Activated CD8-positive, alpha-beta memory T cell treated with anti-CD3 and anti-CD28 coated beads, Interleukin-2, amount 50 U/mL, for 48 hours (primary cell): Measurements from ENCODE around the gene MORC3.
"Not testable (repeated sequence)": the region's sequence is repeated elsewhere in the genome, so short reads cannot be mapped to it uniquely, and the experiment has no call there.

Experiments
- DNase-seq: peaks from one replicate; pipeline ENCODE4 v3.0.0-alpha.2; 2020

MORC3 gene, protein sequence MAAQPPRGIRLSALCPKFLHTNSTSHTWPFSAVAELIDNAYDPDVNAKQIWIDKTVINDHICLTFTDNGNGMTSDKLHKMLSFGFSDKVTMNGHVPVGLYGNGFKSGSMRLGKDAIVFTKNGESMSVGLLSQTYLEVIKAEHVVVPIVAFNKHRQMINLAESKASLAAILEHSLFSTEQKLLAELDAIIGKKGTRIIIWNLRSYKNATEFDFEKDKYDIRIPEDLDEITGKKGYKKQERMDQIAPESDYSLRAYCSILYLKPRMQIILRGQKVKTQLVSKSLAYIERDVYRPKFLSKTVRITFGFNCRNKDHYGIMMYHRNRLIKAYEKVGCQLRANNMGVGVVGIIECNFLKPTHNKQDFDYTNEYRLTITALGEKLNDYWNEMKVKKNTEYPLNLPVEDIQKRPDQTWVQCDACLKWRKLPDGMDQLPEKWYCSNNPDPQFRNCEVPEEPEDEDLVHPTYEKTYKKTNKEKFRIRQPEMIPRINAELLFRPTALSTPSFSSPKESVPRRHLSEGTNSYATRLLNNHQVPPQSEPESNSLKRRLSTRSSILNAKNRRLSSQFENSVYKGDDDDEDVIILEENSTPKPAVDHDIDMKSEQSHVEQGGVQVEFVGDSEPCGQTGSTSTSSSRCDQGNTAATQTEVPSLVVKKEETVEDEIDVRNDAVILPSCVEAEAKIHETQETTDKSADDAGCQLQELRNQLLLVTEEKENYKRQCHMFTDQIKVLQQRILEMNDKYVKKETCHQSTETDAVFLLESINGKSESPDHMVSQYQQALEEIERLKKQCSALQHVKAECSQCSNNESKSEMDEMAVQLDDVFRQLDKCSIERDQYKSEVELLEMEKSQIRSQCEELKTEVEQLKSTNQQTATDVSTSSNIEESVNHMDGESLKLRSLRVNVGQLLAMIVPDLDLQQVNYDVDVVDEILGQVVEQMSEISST

DNA sequence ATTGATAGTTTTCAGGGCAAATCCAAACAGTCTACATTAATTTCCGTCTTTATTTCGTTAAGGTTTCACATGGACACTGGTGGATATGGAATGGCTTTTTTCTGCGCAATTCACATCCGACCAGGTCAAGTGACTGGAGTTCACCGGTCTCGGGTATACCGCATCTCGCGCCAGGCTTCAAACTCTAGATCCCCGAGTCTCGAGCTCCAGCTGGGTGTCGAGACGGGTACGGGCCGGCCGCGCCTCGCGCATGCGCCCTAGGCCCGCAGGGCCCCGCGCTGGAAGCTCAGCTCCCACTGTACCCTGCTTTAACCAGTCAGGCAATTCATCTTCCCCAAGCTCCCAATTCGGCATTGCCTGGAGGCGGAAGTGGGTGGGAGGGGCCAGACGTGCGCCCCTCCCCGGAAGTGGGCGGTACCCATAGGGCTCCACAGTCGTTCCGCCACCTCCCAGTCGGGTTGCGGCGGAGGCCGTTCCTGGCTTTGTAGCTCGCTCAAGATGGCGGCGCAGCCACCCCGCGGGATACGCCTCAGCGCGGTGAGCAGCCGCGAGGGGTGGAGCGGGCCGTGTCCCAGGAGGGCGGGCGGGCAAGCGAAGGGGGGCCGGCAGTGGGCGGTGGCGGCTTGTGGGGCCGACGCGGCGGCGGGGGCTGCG lies at the start of gene MORC3:
TSS of gene MORC3 (plus strand) at position 431 of the 654 bp plus-strand sequence. CDS start at position 499, 68 bp downstream.
- DNase-seq = peak; percentile 99

DNA sequence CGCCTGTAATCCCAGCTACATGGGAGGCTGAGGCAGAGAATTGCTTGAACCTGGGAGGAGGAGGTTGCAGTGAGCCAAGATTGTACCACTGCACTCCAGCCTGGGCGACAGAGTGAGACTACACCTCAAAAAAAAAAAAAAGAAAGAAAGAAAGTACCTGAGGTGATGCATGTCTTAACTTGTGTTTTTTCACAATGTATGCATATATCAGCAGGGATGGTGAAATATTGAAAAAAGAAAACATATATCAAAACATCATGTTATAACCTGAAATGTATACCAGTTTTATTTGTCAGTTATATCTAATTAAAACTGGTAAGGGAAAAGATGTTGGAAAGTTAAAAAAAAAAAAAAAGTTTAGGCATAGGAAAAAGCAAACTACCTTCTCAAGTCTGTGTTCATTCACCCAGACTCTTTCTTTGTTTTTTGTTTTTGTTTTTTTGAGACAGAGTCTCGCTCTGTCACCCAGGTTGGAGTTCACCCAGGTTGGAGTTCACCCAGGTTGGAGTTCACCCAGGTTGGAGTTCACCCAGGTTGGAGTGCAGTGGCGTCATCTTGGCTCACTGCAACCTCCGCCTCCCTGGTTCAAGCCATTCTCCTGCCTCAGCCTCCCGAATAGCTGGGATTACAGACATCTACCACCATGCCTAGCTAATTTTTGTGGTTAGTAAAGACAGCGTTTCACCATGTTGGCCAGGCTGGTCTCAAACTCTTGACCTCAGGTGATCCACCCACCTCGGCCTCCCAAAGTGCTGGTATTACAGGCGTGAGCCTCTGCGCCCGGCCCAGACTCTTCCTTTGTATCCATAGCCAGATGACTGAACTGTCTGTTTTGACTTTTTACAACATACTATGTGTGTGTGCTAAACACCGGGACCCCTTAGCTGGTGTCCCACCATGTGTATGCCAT lies 49.0 kb upstream of the MORC3 start:
- not testable (repeated sequence) for DNase-seq

DNA sequence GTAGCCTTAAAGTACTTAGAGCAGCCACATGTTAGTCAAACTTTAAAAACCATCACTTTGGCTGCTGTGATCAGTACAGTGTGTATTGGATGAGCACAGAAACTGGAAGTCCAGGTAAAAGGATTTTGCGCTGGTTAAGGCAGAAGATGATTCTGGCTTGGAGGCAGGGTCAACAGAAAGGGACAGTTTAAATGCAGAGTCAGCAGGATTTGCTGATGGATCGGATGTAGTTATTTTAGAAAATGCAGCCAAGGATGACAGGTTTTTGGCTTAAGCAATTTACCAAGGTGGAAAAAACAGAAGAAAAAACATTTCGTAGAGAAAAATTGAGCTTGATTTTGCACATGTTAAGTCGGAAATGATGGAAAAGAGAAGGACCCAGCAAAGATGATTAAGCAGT lies 45.9 kb upstream of the MORC3 start:
- no peak for DNase-seq

DNA sequence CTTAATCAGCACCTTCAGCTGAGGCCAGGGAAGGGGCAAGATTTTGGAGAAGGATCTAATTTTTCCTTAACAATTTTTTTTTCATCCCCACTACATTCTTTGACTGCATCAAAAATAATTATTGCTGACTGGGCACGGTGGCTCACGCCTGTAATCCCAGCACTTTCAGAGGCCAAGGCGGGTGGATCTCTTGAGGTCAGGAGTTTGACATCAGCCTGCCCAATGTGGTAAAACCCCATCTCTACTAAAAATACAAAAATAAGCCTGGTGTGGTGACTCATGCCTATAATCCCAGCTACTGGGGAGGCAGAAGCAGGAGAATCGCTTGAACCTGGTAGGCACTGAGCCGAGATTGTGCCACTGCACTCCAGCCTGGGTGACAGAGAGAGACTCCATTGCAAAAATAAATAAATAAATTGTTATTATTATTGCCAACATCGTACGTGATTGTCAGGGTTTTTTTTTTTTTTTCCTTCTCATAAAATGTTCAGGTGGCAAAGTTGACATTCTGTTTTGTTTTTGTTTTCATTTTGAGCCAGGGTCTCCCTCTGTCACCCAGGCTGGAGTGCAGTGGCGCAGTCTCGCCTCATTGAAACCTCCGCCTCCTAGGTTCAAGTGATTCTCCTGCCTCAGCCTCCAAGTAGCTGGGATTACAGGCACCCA lies 37.3 kb upstream of the MORC3 start:
- DNase-seq = no peak

DNA sequence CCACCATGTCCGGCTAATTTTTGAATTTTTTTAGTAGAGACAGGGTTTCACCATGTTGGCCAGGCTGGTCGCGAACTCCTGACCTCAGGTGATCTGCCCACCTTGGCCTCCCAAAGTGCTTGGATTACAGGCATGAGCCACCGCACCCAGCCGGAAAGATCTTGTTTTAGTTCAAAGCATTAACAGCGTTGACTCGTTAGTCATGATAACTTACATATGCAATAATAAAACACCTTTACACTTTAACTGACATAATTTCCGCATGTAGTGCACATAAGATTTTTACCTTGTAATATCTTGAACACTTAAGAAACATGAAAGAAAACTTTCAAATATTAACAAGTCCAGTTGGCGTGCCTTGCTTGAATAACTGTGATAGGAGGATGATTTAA lies 36.8 kb upstream of the MORC3 start:
- DNase-seq = not testable (repeated sequence)

DNA sequence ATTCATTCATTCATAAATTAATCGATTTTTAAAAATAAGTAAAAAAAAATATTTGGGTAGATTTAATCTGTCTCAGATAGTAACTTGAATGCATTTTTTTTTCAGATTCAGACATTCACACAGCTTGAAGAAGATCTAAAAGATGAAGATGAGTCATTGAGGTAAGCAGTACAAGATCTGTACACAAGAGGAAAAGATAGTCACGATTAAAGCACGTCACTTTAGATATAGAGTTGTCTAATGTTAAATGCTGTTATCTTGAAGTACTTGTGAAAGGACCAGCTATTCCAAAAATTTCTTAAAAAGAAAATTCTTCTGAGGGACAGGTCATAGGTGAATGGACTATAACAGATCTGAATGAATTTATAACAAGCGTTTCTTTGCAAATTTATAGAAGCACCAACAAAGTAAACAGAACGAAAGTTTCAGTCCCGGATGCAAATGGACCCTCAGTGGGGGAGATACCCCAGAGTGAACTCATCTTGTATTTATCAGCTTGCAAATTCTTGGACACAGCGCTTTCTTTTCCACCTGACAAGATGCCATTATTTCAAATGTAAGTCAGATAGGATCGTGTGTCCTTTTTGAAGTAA lies 31.2 kb upstream of the MORC3 start:
- no peak for DNase-seq

DNA sequence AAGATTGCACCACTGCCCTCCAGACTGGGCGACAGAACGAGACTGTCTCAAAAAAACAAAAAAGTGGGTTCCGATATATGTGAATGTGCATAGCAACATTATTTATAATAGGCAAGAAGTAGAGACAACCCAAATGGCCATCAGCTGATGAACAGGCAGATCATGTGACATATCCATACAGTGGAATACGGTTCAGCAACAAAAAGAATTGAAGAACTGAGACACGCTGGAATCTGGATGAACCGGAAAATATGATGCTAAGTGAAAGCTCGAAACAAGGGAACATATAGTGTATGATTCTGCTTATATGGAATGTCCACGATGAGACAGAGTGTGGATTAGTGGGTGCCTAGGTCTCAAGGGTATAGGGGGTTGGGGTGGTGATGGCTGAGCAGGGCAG lies 28.5 kb upstream of the MORC3 start:
- no peak for DNase-seq

DNA sequence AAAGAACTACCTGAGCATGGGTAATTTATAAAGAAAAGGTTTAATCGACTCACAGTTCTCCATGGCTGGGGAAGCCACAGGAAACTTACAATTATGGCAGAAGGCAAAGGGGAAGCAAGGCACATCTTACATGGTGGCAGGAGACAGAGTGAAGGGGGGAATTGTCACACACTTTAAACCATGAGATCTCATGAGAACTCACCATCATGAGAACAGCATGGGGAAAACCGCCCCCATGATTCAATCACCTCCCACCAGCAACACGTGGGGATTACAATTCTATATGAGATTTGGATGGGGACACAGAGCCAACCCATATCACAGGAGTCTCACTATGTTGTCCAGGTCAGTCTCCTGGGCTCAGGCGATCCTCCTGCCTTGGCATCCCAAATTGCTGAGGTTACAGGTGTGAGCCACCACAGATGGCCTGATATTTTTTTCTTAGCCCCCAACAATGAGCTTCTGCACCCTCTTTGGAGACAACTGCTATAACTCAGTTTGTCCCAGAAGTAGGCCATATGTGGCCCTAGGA lies 22.5 kb upstream of the MORC3 start:
- no peak for DNase-seq

DNA sequence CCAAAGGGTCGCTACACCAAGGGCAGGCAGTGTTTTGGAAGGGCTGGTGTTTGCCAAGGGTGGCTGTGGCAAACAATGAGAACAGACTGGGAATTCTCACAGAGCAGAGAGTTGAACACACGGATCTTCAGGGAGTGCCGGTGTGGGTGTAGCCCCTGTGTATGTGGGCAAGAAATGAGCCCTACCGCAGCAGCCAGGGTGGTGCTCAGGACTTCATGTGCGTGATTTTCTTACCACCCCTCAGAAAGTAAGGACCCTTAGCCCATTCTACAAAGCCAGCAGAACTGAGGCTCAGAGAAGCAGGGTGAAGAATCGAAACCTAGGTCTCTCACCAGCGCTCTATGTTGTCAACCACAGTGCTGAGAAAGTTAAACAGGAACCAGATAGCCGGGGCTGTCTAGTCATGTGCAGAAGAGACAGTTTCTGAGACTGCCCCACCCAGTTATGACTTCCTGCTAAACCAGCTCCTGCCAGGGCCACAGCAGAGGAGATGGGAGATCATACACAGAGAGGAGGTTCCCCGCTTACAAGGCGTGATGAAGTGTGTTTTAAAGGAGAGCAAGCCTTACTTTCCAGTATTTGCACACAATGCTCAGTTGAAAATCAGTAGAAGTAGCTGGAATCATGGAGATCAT lies 21.9 kb upstream of the MORC3 start:
- peak; percentile 75 for DNase-seq

DNA sequence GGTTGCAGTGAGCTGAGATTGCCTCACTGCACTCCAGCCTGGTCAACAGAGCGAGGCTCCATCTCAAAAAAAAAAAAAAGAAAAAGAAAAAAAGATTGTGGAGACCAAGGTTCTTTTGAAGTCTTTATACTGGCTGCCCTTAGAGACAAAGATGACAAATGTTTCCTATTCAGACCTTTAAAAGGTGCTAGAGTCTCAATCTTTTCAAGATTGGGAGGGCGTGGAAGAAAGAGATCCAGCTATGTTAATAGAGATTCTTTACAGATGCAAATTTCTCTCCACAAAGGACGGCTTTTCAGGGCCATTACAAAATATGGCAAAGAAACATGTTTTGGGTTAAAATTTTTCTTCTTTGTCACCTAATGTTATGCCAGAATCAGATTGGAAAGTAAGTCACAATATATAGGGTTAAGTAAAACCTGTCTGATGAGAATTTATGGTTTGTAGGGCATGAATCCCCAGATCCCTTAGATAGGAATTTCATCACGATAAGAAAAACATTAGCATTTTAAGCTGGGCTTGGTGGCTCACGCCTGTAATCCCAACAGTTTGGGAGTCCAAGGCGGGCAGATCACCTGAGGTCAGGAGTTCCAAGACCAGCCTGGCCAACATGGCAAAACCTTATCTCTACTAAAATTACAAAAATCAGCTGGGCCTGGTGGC lies 13.0 kb upstream of the MORC3 start:
- DNase-seq = no peak

DNA sequence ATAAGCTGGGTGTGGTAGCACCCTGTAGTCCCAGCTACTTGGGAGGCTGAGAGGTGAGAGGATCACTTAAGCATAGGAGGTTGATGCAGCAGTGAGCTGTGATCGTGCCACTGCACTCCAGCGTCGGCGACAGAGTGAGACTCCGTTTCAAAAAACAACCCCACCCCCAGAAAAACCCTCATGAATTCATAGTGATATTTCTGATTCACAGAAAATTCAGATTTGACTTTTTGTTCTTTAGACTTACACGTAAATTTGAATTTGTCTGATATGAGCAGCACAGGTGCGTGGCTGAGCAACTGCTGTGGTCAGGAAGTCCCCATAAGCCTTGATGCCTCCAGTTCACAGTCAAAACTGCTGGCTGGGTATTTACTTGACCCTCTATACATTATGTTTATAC lies 10.0 kb upstream of the MORC3 start:
- no peak for DNase-seq

DNA sequence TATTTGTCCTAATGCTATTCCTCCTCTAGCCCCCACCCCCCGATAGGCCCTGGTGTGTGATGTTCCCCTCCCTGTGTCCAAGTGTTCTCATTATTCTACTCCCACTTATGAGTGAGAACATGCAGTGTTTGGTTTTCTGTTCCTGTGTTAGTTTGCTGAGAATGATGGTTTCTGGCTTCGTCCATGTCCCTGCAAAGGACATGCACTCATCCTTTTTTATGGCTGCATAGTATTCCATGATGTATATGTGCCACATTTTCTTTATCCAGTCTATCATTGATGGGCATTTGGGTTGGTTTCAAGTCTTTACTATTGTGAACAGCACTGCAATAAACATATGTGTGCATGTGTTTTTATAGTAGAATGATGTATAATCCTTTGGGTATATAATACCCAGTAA lies 6.6 kb upstream of the MORC3 start:
- DNase-seq = not testable (repeated sequence)

DNA sequence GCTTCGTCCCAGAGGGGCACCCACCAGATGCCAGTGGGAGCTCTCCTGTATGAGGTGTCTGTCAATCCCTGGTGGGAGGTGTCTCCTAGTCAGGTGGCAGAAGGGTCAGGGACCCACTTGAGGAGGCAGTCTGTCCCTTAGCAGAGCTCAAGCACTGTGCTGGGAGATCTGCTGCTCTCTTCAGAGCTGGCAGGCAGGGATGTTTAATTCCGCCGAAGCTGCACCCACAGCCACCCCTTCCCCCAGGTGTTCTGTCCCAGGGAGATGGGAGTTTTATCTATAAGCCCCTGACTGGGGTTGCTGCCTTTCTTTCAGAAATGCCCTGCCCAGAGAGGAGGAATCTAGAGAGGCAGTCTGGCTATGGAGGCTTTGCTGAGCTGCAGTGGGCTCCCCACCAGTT lies 4.0 kb upstream of the MORC3 start:
- not testable (repeated sequence) for DNase-seq

DNA sequence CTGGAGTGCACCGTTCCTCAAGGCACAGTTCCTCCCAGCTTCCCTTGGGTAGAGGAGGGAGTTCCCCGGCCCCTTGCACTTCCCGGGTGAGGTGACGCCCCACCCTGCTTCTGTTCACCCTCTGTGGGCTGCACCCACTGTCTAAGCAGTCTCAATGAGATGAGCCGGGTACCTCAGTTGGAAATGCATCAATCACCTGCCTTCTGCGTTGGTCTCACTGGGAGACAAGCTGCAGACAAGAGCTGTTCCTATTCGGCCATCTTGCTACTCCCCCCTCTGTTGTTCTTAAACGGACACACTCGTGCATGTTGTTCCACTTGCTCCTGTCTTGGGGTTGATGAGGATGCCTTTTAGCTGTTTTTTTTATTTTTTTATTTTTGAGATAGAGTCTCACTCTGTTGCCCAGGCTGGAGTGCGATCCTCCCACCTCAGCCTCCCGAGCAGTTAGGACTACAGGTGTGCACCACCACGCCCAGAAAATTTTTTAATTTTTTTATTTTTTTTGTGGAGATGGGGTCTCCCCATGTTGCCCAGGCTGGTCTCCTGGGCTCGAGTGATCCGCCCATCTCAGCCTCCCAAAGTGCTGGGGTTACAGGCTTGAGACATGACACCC lies 3.0 kb upstream of the MORC3 start:
- DNase-seq = no peak

DNA sequence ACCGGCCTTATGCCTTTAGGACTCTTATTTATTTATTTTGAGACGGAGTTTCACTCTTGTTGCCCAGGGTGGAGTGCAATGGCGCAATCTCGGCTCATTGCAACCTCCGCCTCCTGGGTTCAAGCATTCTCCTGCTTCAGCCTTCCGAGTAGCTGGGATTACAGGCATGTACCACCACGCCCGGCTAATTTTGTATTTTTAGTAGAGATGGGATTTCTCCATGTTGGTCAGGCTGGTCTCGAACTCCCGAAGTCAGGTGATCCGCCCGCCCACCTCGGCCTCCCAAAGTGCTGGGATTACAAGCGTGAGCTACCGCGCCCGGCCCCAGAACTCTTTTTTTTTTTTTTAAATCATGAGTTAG lies 611 bp upstream of the MORC3 start:
- DNase-seq = not testable (repeated sequence)

DNA sequence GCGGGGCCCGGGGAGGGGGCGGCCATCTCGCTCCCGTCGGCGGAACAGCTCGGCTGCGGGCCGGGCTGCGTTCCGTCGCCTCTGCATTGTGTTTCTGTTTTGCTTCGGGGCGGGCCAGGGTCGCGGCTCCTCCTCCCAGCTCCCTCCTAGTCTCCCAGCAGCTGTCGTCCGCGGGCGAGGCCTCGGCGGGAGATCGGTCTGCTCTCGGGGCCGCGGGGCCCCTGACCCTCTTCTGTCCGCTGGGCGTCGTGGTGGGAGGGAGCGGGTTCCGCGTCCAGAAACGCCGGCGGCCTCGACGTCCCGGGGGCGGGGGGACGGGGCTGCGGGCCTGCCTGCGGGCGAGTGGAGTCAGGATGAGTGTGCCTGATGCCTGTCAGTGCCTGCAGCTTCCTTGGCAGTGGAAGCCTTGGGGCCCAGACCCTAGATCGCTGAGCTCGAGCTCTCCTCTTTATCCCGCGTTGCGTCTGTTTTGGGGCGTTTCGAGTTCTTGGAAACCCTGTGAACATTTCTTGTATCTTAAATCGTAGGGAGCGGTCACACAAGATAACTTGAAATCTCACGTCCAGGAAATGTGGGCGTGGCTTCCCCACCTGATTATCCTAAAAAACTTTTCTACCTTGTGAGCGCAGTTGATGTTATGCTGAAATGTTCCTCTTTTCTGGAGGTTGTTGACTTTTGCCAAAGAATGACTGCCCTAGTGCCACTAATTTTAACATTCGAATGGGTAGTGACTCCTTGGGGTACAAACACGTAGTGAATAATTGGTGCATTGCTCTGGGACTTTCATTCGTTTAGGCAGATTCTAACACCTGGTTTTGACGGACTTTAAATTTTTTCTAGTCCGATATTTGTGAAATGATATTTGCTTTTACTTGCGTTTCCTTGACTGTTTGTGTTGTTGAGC lies 676 bp downstream of the MORC3 start:
- DNase-seq = peak; percentile 86

DNA sequence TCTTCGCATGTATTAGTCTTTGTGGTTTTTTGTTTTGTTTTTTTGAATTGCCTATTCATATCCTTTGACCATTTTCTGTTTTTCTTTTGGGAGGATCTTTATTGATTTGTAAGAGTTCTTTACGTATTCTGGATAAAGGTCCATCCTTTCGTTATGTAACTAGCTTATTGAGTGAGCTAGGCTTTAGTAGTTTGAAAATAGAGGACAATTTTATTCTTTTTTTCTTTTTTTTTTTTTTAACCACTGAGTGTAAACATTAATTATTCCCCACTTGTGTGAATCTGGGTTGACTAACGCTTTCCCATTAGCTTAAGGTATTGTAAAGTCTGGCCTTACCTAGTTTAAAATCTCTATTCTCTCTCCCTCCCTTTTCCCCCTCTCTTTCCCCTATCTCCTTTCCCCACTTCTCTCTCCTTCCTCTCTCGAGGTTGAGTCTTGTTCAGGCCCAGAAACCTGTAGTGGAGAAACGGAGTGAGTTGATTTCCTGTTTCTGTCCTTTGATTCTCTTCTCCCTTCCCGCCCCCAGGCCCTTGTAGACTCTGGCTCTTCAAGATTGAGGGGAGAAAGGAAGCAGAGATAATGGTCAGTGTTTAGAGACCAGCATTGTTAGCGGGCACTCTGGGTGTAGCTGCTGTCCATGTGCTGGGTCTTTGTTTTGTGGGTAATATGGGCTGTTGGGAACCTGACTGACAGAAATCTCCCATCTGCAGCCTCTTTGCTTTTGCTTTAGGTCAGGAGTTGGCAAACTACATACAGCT lies 1.5 kb downstream of the MORC3 start:
- no peak for DNase-seq

DNA sequence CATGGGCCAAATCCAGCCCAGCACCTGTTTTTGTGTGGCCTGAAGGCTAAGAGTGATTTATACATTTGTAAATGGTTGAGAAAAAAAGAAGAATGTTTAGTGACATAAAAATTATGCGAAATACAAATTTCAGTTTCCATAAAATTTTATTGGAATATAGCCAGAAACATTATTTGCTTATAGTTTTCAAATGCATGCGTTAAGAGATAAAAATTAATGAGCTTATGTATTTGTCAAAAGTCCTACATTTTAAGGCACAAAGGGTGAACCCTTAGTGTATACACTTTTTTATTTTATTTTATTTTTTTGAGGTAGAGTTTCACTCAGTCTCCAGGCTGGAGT lies 2.1 kb downstream of the MORC3 start:
- DNase-seq = no peak
